ENCODE measurements around the gene FANCG. TPM values are rescaled to one million over a fixed set of nuclear protein-coding genes. Genes with fewer than 3 reads are reported as not detected.

The FANCG gene
- total RNA-seq, 4 donors from 2014 or later: 14.4 to 40.4 (median 22.2) TPM

DNA sequence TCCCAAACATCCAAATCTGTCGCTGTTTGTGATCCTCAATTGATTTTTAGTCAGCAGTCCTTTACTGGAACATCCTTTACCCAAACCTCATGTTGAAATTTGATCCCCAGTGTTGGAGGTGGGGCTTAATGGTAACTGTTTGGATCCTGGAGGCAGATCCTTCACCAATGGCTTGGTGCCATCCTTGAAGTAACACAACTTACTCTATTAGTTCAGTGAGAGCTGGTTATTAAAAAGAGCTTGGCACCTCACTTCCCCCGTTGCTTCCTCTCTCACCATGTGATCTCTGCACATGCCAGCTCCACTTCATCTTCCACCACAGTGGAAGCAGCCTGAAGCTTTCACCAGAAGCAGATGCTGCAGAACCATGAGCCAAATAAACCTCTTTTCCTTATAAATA lies 49.9 kb downstream of the FANCG start:
- DNase-seq: no peak
- Histone ChIP-seq H3K9me3 (no peaks in the 10 kb centered on the region), H3K4me1 (peaks cover 0 to 4% (median 0%) of the 10 kb centered on the region in 4 donors), H3K27ac (no peak overlapping the region), H3K36me3 (no peaks in the 10 kb centered on the region), H3K4me3 (no peak overlapping the region), H3K27me3 (no peaks in the 10 kb centered on the region)
- TF ChIP-seq, protein P1, sequence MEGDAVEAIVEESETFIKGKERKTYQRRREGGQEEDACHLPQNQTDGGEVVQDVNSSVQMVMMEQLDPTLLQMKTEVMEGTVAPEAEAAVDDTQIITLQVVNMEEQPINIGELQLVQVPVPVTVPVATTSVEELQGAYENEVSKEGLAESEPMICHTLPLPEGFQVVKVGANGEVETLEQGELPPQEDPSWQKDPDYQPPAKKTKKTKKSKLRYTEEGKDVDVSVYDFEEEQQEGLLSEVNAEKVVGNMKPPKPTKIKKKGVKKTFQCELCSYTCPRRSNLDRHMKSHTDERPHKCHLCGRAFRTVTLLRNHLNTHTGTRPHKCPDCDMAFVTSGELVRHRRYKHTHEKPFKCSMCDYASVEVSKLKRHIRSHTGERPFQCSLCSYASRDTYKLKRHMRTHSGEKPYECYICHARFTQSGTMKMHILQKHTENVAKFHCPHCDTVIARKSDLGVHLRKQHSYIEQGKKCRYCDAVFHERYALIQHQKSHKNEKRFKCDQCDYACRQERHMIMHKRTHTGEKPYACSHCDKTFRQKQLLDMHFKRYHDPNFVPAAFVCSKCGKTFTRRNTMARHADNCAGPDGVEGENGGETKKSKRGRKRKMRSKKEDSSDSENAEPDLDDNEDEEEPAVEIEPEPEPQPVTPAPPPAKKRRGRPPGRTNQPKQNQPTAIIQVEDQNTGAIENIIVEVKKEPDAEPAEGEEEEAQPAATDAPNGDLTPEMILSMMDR (IDR thresholded peaks at IDR 0.05): no peak
- TF ChIP-seq POLR2A (IDR thresholded peaks at IDR 0.05): no peak

DNA sequence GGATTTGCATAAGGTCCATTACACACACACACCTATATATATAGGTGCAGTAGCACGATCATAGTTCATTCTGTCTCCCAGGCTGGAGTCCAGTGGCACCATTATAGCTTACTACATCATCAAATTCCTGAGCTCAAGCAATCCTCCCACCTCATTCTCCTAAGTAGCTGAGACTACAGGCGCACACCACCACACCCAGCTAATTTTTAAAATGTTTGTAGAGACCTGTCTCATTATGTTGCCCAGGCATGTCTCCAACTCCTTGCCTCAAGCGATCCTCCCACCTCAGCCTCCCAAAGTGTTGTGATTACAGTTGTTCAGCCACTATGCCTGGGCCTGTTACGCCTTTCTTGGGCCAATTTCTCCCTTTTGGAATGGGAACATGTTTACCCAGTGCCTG lies 50.5 kb downstream of the FANCG start:
- no peak overlapping the region for H3K27ac ChIP-seq
- H3K4me3 ChIP-seq: no peak overlapping the region
- H3K4me1 ChIP-seq: peaks cover 0 to 4% (median 0%) of the 10 kb centered on the region in 4 donors
- no peaks in the 10 kb centered on the region for H3K27me3 ChIP-seq
- H3K36me3 ChIP-seq: no peaks in the 10 kb centered on the region
- no peaks in the 10 kb centered on the region for H3K9me3 ChIP-seq
- no peak for DNase-seq
- TF ChIP-seq POLR2A (IDR thresholded peaks at IDR 0.05): no peak
- TF ChIP-seq, protein P1 (IDR thresholded peaks at IDR 0.05): no peak

DNA sequence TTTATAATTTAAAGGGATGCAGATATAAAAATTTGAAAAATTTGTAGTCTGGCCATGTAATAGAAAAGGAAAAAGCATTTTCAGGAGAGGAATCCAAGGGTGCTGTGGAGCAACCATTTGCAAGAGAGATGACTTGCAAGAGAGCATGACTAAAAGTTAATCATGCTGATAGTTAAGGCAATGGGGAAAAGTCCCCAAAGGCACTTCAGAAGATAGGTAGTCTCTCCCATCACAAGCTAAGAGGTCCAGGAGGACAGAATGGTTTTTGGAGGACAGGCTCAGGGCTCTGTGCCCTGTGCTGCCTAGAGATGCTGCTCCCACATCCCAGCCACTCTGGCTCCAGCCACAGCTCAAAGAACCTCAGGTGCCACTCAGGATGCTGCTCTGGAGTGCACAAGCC lies 51.4 kb downstream of the FANCG start:
- H3K27me3 ChIP-seq: no peaks in the 10 kb centered on the region
- H3K4me1 ChIP-seq: peaks cover 0 to 4% (median 0%) of the 10 kb centered on the region in 4 donors
- TF ChIP-seq, protein P1 (IDR thresholded peaks at IDR 0.05): no peak
- TF ChIP-seq POLR2A (IDR thresholded peaks at IDR 0.05): no peak
- H3K4me3 ChIP-seq: no peak overlapping the region
- H3K9me3 ChIP-seq: no peaks in the 10 kb centered on the region
- H3K27ac ChIP-seq: no peak overlapping the region
- DNase-seq: no peak
- H3K36me3 ChIP-seq: no peaks in the 10 kb centered on the region

DNA sequence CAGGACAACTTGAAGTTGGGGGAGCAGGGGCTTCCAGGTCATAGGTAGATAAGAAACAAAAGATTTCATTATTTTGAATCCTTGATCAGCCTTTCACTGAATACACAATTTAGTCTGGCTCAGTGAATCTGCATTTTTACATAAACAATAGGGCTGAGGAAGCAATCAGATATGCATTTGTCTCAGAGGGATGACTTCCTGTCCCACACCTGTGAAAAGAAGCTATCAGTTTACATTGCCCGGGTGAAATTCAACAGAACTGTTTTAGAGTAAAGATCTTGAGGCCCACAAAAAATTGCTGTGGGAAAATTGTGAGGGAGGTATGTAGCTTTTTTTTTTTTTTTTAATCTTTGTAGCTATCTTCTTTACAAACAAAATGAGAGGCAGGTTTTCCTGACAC lies 51.9 kb downstream of the FANCG start:
- no peaks in the 10 kb centered on the region for H3K27me3 ChIP-seq
- no peak for DNase-seq
- no peak for TF ChIP-seq POLR2A (IDR thresholded peaks at IDR 0.05)
- TF ChIP-seq, protein P1 (IDR thresholded peaks at IDR 0.05): no peak
- H3K4me3 ChIP-seq: no peak overlapping the region
- no peaks in the 10 kb centered on the region for H3K9me3 ChIP-seq
- no peak overlapping the region for H3K27ac ChIP-seq
- H3K36me3 ChIP-seq: no peaks in the 10 kb centered on the region
- H3K4me1 ChIP-seq: peaks cover 0 to 4% (median 0%) of the 10 kb centered on the region in 4 donors

DNA sequence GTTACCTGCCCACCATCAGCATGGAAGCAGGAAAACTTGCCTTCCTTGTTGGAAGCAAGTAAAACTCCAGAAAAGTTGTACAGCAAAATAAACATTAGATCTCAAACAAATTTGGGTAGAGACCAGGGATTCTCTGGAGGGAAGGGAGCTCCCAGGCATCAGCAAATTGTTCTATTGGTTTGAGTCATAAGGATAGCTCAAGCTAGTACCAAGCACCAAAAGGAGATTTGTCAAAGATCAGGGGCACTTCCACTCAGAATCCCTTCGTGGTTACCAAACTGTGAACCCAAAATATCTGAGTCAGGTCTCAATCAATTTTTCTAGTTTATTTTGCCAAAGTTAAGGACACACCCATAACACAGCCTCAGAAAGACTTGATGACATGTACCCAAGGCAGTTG lies 52.4 kb downstream of the FANCG start:
- Histone ChIP-seq H3K27ac (no peak overlapping the region), H3K4me1 (peaks cover 0 to 4% (median 0%) of the 10 kb centered on the region in 4 donors), H3K4me3 (no peak overlapping the region), H3K27me3 (no peaks in the 10 kb centered on the region), H3K36me3 (no peaks in the 10 kb centered on the region), H3K9me3 (no peaks in the 10 kb centered on the region)
- TF ChIP-seq, protein P1 (IDR thresholded peaks at IDR 0.05): no peak
- TF ChIP-seq POLR2A (IDR thresholded peaks at IDR 0.05): no peak
- no peak for DNase-seq

DNA sequence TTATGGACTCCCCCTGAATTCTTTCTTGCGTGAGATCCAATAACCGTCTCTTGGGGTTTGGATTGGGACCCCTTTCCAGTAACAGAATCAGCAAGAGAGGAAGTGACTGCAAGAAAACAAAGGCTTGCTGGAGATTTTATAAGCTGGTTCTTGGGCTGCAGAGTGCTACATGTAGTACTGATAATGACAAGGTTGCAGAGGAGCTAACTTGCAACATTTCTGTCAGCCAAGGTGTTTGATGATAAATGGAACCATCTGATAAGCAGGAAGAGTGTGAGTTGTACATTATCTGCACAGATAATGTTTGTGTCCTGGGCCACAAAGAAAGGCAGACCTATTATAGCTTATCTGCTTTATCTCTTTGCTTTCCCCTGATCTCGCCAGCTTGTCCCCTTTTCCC lies 53.1 kb downstream of the FANCG start:
- Histone ChIP-seq H3K27me3 (no peaks in the 10 kb centered on the region), H3K4me3 (no peak overlapping the region), H3K27ac (no peak overlapping the region), H3K9me3 (no peaks in the 10 kb centered on the region), H3K36me3 (peaks cover 0 to 5% (median 0%) of the 10 kb centered on the region in 3 donors), H3K4me1 (peaks cover 0 to 4% (median 0%) of the 10 kb centered on the region in 4 donors)
- no peak for DNase-seq
- TF ChIP-seq, protein P1 (IDR thresholded peaks at IDR 0.05): no peak
- no peak for TF ChIP-seq POLR2A (IDR thresholded peaks at IDR 0.05)
